Measurements from ENCODE around the gene AP1AR. TPM values are rescaled to one million over a fixed set of nuclear protein-coding genes. Genes with fewer than 3 reads are reported as not detected.
A peak's percentile ranks its signal among the peaks of the same experiment; 100 is the strongest.

AP1AR gene
- total RNA-seq, 4 donors from 2014 or later = 13.4 to 22.7 (median 15.6) TPM

DNA sequence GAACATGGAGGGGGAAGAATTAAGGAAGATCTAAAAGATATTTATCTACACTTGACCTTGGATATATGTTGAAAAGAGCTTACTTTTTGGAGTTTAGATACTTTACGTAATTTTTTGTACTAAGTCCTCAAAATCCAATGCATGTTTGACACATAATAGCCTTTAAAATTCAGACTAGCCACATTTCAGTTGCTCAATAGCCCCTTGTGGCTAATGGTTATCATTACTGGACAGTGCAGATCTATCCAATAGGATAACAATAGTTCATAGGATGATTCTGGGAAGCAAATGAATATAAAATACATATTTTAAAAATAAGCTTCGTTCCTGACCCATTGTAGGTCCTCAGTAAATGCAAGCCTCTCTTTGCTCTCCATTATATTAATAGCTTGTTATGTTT is 13.8 kb downstream of the AP1AR start:
- TF ChIP-seq POLR2AphosphoS5 (IDR thresholded peaks at IDR 0.05) (no peak), POLR2A (IDR thresholded peaks at IDR 0.05) (no peak), EP300 (IDR thresholded peaks at IDR 0.05) (no peak)
- TF ChIP-seq, protein P1, sequence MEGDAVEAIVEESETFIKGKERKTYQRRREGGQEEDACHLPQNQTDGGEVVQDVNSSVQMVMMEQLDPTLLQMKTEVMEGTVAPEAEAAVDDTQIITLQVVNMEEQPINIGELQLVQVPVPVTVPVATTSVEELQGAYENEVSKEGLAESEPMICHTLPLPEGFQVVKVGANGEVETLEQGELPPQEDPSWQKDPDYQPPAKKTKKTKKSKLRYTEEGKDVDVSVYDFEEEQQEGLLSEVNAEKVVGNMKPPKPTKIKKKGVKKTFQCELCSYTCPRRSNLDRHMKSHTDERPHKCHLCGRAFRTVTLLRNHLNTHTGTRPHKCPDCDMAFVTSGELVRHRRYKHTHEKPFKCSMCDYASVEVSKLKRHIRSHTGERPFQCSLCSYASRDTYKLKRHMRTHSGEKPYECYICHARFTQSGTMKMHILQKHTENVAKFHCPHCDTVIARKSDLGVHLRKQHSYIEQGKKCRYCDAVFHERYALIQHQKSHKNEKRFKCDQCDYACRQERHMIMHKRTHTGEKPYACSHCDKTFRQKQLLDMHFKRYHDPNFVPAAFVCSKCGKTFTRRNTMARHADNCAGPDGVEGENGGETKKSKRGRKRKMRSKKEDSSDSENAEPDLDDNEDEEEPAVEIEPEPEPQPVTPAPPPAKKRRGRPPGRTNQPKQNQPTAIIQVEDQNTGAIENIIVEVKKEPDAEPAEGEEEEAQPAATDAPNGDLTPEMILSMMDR (IDR thresholded peaks at IDR 0.05) = no peak
- H3K9me3 ChIP-seq = no peaks in the 10 kb centered on the region
- 95% methylated on average over 2 of the region's 2 CpGs for WGBS
- H3K36me3 ChIP-seq = no peaks in the 10 kb centered on the region
- H3K4me3 ChIP-seq = no peak overlapping the region
- no peaks in the 10 kb centered on the region for H3K4me1 ChIP-seq
- H3K27ac ChIP-seq = no peak overlapping the region
- DNase-seq (ENCODE audit: low spot score in 2 of 2) = no peak
- H3K27me3 ChIP-seq = no peaks in the 10 kb centered on the region

DNA sequence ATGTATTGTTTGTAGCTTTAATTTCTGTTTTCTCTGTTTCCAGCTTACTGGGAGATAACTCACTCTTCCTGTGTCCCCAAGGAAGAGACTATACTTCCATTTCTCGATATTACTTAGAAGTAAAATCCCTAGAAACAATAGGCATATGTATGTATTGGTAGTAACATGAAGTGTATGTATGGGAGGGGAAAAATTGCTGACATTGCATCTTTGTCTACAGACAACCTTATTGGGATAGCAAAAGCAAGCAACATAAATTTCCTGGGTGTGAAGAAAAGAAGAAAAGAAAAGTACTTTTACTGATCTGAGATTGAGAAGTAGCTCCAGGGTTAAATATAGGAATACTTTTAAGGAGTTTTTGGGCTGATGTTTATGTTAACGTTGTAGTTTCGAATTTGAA is 15.4 kb downstream of the AP1AR start:
- no peak overlapping the region for H3K4me3 ChIP-seq
- H3K36me3 ChIP-seq = no peaks in the 10 kb centered on the region
- no peaks in the 10 kb centered on the region for H3K27me3 ChIP-seq
- TF ChIP-seq POLR2AphosphoS5 (IDR thresholded peaks at IDR 0.05) (no peak), POLR2A (IDR thresholded peaks at IDR 0.05) (no peak), EP300 (IDR thresholded peaks at IDR 0.05) (no peak)
- TF ChIP-seq, protein P1 (IDR thresholded peaks at IDR 0.05) = no peak
- no peak for DNase-seq (ENCODE audit: low spot score in 2 of 2)
- H3K27ac ChIP-seq = no peak overlapping the region
- H3K4me1 ChIP-seq = no peaks in the 10 kb centered on the region
- H3K9me3 ChIP-seq = no peaks in the 10 kb centered on the region
- 80% methylated on average over 3 of the region's 3 CpGs for WGBS

DNA sequence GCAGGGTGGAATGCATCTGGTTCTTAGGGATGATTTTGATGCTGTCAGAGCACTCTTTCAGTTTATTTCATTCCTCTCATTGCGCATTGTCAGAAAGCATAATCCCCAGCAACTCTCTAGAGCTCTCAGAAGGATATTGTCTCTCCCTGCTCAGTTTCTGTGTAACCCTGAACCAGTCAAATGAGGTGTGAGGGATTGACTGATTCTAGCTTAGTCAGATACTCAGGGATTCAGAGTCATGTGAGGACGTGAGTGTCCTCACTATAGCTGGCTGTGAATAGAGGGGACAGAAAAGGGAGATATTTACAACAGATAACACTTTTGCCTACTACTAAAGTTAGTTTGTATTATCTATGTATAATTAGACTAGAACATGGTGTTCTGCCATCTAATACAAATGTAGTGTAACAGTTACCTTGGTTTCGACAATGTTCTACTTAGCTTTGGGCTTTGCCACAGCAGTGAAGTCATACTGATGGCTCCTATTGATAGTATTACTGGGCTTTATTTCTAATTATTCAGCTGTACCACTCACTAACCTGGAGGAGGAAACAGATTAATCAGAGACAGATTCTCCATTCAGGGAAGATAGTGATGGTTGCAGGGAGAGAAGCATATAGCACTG is 19.5 kb downstream of the AP1AR start:
- Histone ChIP-seq H3K27ac (peak overlapping the region; percentile 1), H3K27me3 (no peaks in the 10 kb centered on the region), H3K36me3 (peaks cover 3% of the 10 kb centered on the region), H3K4me1 (no peaks in the 10 kb centered on the region), H3K4me3 (no peak overlapping the region), H3K9me3 (no peaks in the 10 kb centered on the region)
- TF ChIP-seq POLR2A (IDR thresholded peaks at IDR 0.05) (no peak), POLR2AphosphoS5 (IDR thresholded peaks at IDR 0.05) (no peak), EP300 (IDR thresholded peaks at IDR 0.05) (no peak)
- TF ChIP-seq, protein P1 (IDR thresholded peaks at IDR 0.05) = no peak
- WGBS = 86% methylated on average over 3 of the region's 3 CpGs
- no peak for DNase-seq (ENCODE audit: low spot score in 2 of 2)

DNA sequence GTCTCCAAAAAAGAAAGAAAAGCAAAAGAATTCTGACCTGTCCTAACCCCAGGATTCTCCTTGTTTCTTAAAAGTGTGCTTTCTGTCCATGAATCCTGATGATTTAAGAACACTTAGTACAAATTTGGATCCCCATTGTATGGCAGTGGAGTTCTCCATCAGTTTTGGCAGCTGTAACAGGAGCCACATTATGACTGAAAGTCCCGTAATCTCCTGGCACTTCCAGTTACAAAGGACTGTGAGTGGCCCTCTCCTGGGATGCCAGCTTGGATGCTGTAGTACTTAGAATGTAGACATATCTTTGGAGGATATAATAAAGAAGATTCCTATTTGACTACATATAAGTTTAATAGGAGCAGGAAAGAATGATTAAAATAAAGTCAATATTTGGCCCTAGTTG is 20.6 kb downstream of the AP1AR start:
- 89% methylated on average over 1 of the region's 1 CpG for WGBS

DNA sequence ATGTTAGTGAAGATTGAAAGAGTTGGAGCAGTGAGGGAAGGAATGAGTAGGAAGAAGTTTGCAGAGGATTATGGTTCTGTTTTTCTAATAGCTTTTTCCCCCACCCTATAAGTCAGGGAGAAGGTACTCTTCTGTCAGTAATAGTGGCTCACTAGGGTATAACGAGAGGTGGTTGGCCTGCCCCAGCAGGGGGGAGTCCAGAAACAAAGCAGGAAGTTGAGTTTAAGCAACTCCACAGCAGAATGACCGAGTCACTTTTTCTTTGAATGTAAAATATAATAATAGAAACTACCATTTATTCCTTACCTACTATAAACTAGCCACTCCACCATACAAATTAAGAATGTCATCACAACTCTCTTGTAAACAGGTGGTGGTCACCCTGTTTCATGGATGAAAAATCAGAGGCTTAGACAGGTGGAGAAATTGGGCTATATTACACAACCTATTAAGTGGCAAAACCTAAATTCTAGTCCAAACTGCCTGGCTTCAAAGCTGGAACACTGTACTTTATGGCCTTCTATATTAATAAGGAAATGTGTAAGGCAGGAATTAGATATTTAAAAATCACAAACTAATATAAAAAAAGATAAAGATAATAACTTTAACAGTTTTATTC is 21.9 kb downstream of the AP1AR start:
- H3K4me3 ChIP-seq = no peak overlapping the region
- H3K27me3 ChIP-seq = no peaks in the 10 kb centered on the region
- peaks cover 6% of the 10 kb centered on the region for H3K36me3 ChIP-seq
- 79% methylated on average over 2 of the region's 2 CpGs for WGBS
- H3K27ac ChIP-seq = no peak overlapping the region
- H3K4me1 ChIP-seq = no peaks in the 10 kb centered on the region
- no peaks in the 10 kb centered on the region for H3K9me3 ChIP-seq
- DNase-seq (ENCODE audit: low spot score in 2 of 2) = no peak
- no peak for TF ChIP-seq EP300 (IDR thresholded peaks at IDR 0.05)
- TF ChIP-seq, protein P1 (IDR thresholded peaks at IDR 0.05) = no peak
- TF ChIP-seq POLR2A (IDR thresholded peaks at IDR 0.05) = no peak
- no peak for TF ChIP-seq POLR2AphosphoS5 (IDR thresholded peaks at IDR 0.05)

More for the DNA sequence above, 20.6 kb downstream of the AP1AR start:
- Histone ChIP-seq H3K27me3 (no peaks in the 10 kb centered on the region), H3K4me1 (no peaks in the 10 kb centered on the region), H3K9me3 (no peaks in the 10 kb centered on the region), H3K4me3 (no peak overlapping the region), H3K36me3 (peaks cover 3% of the 10 kb centered on the region), H3K27ac (no peak overlapping the region)
- DNase-seq (ENCODE audit: low spot score in 2 of 2) = no peak
- no peak for TF ChIP-seq POLR2A (IDR thresholded peaks at IDR 0.05)
- TF ChIP-seq, protein P1 (IDR thresholded peaks at IDR 0.05) = no peak
- TF ChIP-seq EP300 (IDR thresholded peaks at IDR 0.05) = no peak
- no peak for TF ChIP-seq POLR2AphosphoS5 (IDR thresholded peaks at IDR 0.05)

All from suprapubic skin (tissue), 4 donors.